ENCODE data around the gene CHMP2A.

DNA sequence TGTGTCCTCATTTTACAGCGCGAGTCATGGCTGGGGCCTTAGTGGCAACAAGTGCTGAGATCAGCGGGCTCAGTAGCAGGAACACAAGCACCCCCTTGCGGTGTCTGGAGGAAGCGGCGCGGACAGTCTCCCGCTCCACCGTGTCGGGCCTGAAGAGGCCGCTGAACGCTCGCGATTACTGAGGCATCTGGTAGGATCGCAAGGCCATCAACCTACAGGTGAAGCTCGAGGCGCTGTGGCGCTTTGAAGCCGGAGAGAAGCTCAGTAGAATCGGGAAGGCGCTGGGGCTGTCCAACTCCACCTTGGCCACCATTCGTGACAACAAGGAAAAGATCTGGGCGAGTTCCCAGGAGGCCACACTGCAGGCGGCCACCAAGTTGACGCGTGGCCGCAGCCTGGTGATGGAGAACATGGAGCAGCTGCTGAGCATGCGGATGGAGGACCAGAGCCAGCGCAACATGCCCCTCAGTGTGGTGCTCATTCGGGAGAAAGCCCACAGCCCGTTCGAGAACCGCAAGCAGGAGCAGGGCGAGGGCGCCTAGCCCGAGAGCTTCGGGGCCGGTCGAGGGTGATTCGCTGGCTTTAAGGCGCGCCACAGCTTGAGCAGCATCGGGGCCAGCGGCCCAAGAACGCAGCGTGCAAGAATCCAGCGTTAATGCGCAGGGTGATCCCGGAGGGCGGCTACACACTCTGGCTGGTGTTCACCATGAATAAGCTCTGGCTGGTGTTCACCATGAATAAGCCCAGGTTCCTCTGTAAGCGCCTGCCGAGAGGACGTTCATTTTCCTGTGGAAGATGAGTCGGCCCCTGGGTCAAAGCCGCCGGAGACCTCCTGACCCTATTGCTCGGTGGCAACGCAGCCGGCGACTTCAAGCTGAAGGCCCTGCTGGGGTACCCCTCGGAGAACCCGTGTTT, 26.6 kb upstream of the CHMP2A start:
- TF ChIP-seq, protein P1, sequence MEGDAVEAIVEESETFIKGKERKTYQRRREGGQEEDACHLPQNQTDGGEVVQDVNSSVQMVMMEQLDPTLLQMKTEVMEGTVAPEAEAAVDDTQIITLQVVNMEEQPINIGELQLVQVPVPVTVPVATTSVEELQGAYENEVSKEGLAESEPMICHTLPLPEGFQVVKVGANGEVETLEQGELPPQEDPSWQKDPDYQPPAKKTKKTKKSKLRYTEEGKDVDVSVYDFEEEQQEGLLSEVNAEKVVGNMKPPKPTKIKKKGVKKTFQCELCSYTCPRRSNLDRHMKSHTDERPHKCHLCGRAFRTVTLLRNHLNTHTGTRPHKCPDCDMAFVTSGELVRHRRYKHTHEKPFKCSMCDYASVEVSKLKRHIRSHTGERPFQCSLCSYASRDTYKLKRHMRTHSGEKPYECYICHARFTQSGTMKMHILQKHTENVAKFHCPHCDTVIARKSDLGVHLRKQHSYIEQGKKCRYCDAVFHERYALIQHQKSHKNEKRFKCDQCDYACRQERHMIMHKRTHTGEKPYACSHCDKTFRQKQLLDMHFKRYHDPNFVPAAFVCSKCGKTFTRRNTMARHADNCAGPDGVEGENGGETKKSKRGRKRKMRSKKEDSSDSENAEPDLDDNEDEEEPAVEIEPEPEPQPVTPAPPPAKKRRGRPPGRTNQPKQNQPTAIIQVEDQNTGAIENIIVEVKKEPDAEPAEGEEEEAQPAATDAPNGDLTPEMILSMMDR (IDR thresholded peaks at IDR 0.05; ENCODE audit: poor library complexity, severe bottlenecking), result peak; percentile 59
- TF ChIP-seq POLR2AphosphoS5 (IDR thresholded peaks at IDR 0.05) (no peak), RAD21 (conservative IDR thresholded peaks at IDR 0.05) (peak; percentile 36), REST (IDR thresholded peaks at IDR 0.05; ENCODE audit: borderline replicate concordance) (no peak), EP300 (conservative IDR thresholded peaks at IDR 0.05; ENCODE audit: poor library complexity, severe bottlenecking) (no peak), SMC3 (conservative IDR thresholded peaks at IDR 0.05; ENCODE audit: poor library complexity) (peak; percentile 45)
